Progenitor cell of endocrine pancreas (in vitro differentiated cells): ENCODE measurements around the gene CUEDC1. TPM values are rescaled to one million over a fixed set of nuclear protein-coding genes. Genes with fewer than 3 reads are reported as not detected.

Experiments used
- DNase-seq: peaks from one replicate; pipeline ENCODE4 v3.0.0; 2021; ENCODE audit warnings: low spot score; ENCODE audit not compliant: unreplicated experiment
- H3K27ac Mint-ChIP-seq: 2 replicates; pipeline ENCODE4 v1.8.0; 2021; ENCODE audit warnings: mild to moderate bottlenecking, moderate library complexity, mixed read lengths
- H3K27me3 Mint-ChIP-seq: 2 replicates; pipeline ENCODE4 v1.8.0; 2021; ENCODE audit warnings: mixed read lengths
- H3K36me3 Mint-ChIP-seq: 2 replicates; pipeline ENCODE4 v1.8.0; 2022; ENCODE audit warnings: mixed read lengths; ENCODE audit not compliant: insufficient read depth
- H3K4me1 Mint-ChIP-seq: 2 replicates; pipeline ENCODE4 v1.8.0; 2021; ENCODE audit warnings: low read depth, mixed read lengths
- H3K4me3 Mint-ChIP-seq: 2 replicates; pipeline ENCODE4 v1.8.0; 2021; ENCODE audit warnings: low read depth, mild to moderate bottlenecking, moderate library complexity, mixed read lengths
- H3K9me3 Mint-ChIP-seq: 2 replicates; pipeline ENCODE4 v1.8.0; 2021; ENCODE audit warnings: low read depth, mixed read lengths
- CTCF ChIP-seq: fragments of 200-600 bp; sonication (generic); IDR thresholded peaks from one replicate; pipeline ENCODE4 v1.5.0; 2021; ENCODE audit warnings: antibody characterized with exemption, mild to moderate bottlenecking; ENCODE audit not compliant: unreplicated experiment
- total RNA-seq: library from RNA; stranded (reverse); gene quantifications from 2 replicates; pipeline ENCODE4 v1.2.1, GENCODE V29; 2021

Gene CUEDC1
- total RNA-seq, 1 donor from 2014 or later: 30.8 TPM

- Mint-ChIP-seq H3K27me3 (peaks cover 34% of the 10 kb centered on the region), H3K9me3 (no peaks in the 10 kb centered on the region), H3K4me1 (no peaks in the 10 kb centered on the region), H3K27ac (no peak overlapping the region), H3K4me3 (no peak overlapping the region), H3K36me3 (no peaks in the 10 kb centered on the region)
- DNase-seq: no peak
- no peak for TF ChIP-seq CTCF
These were observed 137.1 kb downstream of the CUEDC1 start for GRCh38 chr17:57818066-57818465.

GRCh38 chr17:57817299-57817698, 137.9 kb downstream of the CUEDC1 start:
- peaks cover 34% of the 10 kb centered on the region for H3K27me3 Mint-ChIP-seq
- H3K27ac Mint-ChIP-seq: no peak overlapping the region
- H3K4me3 Mint-ChIP-seq: no peak overlapping the region
- no peaks in the 10 kb centered on the region for H3K4me1 Mint-ChIP-seq
- no peaks in the 10 kb centered on the region for H3K9me3 Mint-ChIP-seq
- no peak for TF ChIP-seq CTCF
- DNase-seq: no peak
- no peaks in the 10 kb centered on the region for H3K36me3 Mint-ChIP-seq

DNA sequence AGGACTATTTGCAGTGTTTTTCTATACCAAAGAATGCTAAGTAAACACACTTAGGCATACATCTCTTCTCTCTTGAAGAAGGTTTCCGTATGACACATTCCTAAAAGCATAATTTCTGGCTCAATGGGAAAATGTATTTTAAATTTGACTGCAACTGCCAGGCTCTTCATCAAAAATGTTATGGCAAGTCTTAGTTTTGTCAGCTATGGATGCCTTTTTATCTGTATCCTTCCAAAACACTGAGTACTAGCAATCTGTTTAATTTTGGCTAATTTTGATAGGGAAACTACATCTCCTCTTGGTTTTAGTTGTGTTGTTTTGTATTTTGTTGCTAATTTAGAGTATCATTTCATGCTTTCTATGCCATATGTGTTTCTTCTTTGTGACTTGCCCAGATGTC, 140.8 kb downstream of the CUEDC1 start:
- no peak overlapping the region for H3K27ac Mint-ChIP-seq
- no peaks in the 10 kb centered on the region for H3K4me1 Mint-ChIP-seq
- no peaks in the 10 kb centered on the region for H3K36me3 Mint-ChIP-seq
- no peak for TF ChIP-seq CTCF
- DNase-seq: no peak
- peaks cover 44% of the 10 kb centered on the region for H3K27me3 Mint-ChIP-seq
- H3K9me3 Mint-ChIP-seq: no peaks in the 10 kb centered on the region
- H3K4me3 Mint-ChIP-seq: no peak overlapping the region

DNA sequence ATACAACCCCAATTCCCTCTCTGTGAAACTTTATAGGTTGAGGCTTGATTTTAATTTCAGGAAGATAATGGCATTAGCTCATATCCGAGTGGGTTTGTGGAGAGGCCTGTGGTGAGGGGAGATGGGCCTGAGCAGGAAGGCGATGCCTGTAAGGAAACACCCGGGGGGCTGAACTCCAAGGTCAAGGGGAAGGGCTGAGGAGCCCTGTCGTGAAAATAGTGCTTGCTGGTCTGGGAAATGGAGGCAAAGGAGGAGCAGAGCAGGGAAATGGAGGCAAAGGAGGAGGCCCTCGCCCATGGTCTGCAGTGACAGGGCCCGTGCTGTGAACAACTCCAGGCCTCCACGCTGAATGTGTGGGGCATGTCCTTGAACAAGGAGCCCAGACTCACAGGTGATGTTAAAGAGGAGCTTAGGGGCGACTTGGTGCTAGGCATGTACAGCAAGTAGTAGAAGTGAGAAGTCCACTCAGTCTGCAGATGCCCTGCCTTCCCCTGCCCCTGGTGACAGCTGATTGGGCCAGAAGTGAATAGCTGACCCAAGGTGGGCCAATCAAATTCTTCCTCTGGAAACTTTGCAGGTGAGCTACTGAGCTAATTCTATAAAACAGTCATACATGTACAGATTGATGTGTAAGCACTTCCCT, 143.5 kb downstream of the CUEDC1 start:
- Mint-ChIP-seq H3K4me1 (no peaks in the 10 kb centered on the region), H3K4me3 (no peak overlapping the region), H3K27me3 (peaks cover 53% of the 10 kb centered on the region), H3K27ac (no peak overlapping the region), H3K36me3 (no peaks in the 10 kb centered on the region), H3K9me3 (no peaks in the 10 kb centered on the region)
- TF ChIP-seq CTCF: no peak
- DNase-seq: no peak

Other genes with a start within 250 kb of the CUEDC1 start
- gene CCDC182, start 210.1 kb downstream of the CUEDC1 start, total RNA-seq: not detected in 2 replicates
- 34.6 and 38.9 TPM in 2 replicates for gene MRPS23, start 105.4 kb downstream of the CUEDC1 start, total RNA-seq
- 103 and 110 TPM in 2 replicates for gene VEZF1, start 32.8 kb upstream of the CUEDC1 start, total RNA-seq
- 319 and 326 TPM in 2 replicates for gene SRSF1, start 51.8 kb upstream of the CUEDC1 start, total RNA-seq
- gene DYNLL2, start 128.0 kb upstream of the CUEDC1 start, total RNA-seq: 50.9 and 51.6 TPM in 2 replicates
- not detected in 2 replicates for gene OR4D1, start 193.0 kb upstream of the CUEDC1 start, total RNA-seq
- not detected in 2 replicates for gene OR4D2, start 211.6 kb upstream of the CUEDC1 start, total RNA-seq
- gene EPX, start 237.3 kb upstream of the CUEDC1 start, total RNA-seq: not detected in 2 replicates